ENCODE measurements around the gene TAS1R2. TPM values are rescaled to one million over a fixed set of nuclear protein-coding genes. Genes with fewer than 3 reads are reported as not detected.
A peak's percentile ranks its signal among the peaks of the same experiment; 100 is the strongest.
"Not testable (repeated sequence)": the region's sequence is repeated elsewhere in the genome, so short reads cannot be mapped to it uniquely, and the experiment has no call there.

The TAS1R2 gene
- total and polyA plus RNA-seq, 4 donors: not detected

- DNase-seq (no peak), ATAC-seq (ENCODE audit: low FRiP score) (no peak)
- Histone ChIP-seq H3K36me3 (ENCODE audit: control insufficient read depth in 1 of 2, insufficient read depth in 2 of 2, low read length in 1 of 2) (no peaks in the 10 kb centered on the region), H3K27me3 (ENCODE audit: control insufficient read depth in 1 of 2, insufficient read depth in 2 of 2, low read length in 1 of 2) (no peaks in the 10 kb centered on the region), H3K9me3 (ENCODE audit: control insufficient read depth, low read length) (no peaks in the 10 kb centered on the region), H3K27ac (ENCODE audit: low read depth in 1 of 2, low read length in 2 of 2) (no peak overlapping the region), H3K4me1 (ENCODE audit: control insufficient read depth in 1 of 2, insufficient read depth in 2 of 2, low read length in 2 of 2) (no peaks in the 10 kb centered on the region), H3K4me3 (ENCODE audit: low read length in 2 of 2) (no peak overlapping the region)
- intact Hi-C loops (cut with DNase I): loop anchor here (5.0 kb wide), 2 partner anchors 177 to 192 kb away; no protein-coding TSS in a partner anchor
- WGBS, 2 donors: 88% methylated on average over 10 of the region's 10 CpGs
Measured at GRCh38 chr1:18900303-18900841, 40.9 kb upstream of the TAS1R2 start.

DNA sequence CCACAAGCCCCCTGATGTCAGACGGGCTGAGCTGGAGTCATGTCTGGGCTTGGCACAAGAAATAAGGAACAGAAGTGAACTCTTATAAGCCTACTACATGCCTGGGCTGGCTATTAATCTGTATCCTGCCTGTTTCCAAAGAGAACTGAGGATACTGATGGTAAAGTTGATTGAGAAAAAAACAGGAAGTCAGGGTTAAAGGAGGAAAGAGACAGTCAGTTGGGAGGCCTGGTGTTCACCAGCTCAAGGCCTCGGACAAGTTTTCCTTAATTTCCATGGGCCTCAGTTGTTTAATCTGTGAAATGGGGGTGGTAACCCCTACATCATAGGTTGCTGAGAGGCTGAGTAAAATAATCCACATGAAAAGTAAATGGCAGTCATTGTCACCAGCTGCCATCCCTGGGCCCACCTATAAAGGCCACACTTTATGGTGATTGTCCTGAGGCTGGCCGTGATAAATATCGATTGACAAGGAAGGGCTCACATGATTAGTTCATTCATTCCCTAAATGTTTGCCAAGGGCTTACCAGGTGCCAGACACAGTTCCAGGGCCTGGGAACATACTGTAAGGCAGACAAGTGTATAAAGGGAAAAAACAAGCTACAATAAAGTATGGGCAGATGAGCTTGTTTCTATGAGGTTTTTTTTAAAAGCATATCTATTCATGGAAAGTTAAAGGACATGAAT, 40.0 kb upstream of the TAS1R2 start:
- Histone ChIP-seq H3K27ac (ENCODE audit: low read depth in 1 of 2, low read length in 2 of 2) (no peak overlapping the region), H3K36me3 (ENCODE audit: control insufficient read depth in 1 of 2, insufficient read depth in 2 of 2, low read length in 1 of 2) (no peaks in the 10 kb centered on the region), H3K4me1 (ENCODE audit: control insufficient read depth in 1 of 2, insufficient read depth in 2 of 2, low read length in 2 of 2) (no peaks in the 10 kb centered on the region), H3K4me3 (ENCODE audit: low read length in 2 of 2) (no peak overlapping the region), H3K9me3 (ENCODE audit: control insufficient read depth, low read length) (no peaks in the 10 kb centered on the region), H3K27me3 (ENCODE audit: control insufficient read depth in 1 of 2, insufficient read depth in 2 of 2, low read length in 1 of 2) (no peaks in the 10 kb centered on the region)
- WGBS, 2 donors: 84 to 85% methylated on average over 4 of the region's 4 CpGs
- ATAC-seq (ENCODE audit: low FRiP score): no peak
- DNase-seq: no peak
- intact Hi-C loops (cut with DNase I): loop anchor here (5.0 kb wide), 2 partner anchors 178 to 193 kb away; no protein-coding TSS in a partner anchor

DNA sequence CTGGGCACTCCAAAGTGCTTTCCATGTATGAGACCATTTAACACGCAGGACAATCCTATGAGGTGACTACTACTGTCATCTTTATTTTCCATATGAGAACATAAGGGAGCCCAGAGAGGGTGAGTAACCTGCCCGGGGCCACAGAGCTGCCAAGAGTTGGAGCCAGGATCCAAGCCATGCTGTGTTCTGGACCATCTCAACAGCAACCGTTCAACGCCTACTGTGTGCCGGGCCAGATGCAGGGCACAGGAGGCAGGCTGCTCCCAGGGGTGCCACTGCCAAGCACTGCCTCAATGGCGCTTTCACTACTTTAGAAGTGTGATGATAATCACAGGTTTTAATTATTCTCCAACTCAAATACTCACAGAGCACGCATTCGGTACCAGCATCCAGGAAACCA, 39.1 kb upstream of the TAS1R2 start:
- H3K36me3 ChIP-seq (ENCODE audit: control insufficient read depth in 1 of 2, insufficient read depth in 2 of 2, low read length in 1 of 2): no peaks in the 10 kb centered on the region
- no peak overlapping the region for H3K4me3 ChIP-seq (ENCODE audit: low read length in 2 of 2)
- ATAC-seq (ENCODE audit: low FRiP score): no peak
- WGBS, 2 donors: 92 to 93% methylated on average over 8 of the region's 8 CpGs
- H3K4me1 ChIP-seq (ENCODE audit: control insufficient read depth in 1 of 2, insufficient read depth in 2 of 2, low read length in 2 of 2): no peaks in the 10 kb centered on the region
- no peak overlapping the region for H3K27ac ChIP-seq (ENCODE audit: low read depth in 1 of 2, low read length in 2 of 2)
- intact Hi-C loops (cut with DNase I): no loop called here
- no peak for DNase-seq
- no peaks in the 10 kb centered on the region for H3K9me3 ChIP-seq (ENCODE audit: control insufficient read depth, low read length)
- H3K27me3 ChIP-seq (ENCODE audit: control insufficient read depth in 1 of 2, insufficient read depth in 2 of 2, low read length in 1 of 2): no peaks in the 10 kb centered on the region

GRCh38 chr1:18895317-18895716, 35.9 kb upstream of the TAS1R2 start:
- DNase-seq (no peak), ATAC-seq (ENCODE audit: low FRiP score) (no peak)
- 92 to 95% methylated on average over 6 of the region's 6 CpGs for WGBS, 2 donors
- H3K4me3 ChIP-seq (ENCODE audit: low read length in 2 of 2): no peak overlapping the region
- H3K9me3 ChIP-seq (ENCODE audit: control insufficient read depth, low read length): no peaks in the 10 kb centered on the region
- H3K27me3 ChIP-seq (ENCODE audit: control insufficient read depth in 1 of 2, insufficient read depth in 2 of 2, low read length in 1 of 2): no peaks in the 10 kb centered on the region
- peaks cover 0 to 1% of the 10 kb centered on the region in 2 donors for H3K4me1 ChIP-seq (ENCODE audit: control insufficient read depth in 1 of 2, insufficient read depth in 2 of 2, low read length in 2 of 2)
- intact Hi-C loops (cut with DNase I): no loop called here
- no peaks in the 10 kb centered on the region for H3K36me3 ChIP-seq (ENCODE audit: control insufficient read depth in 1 of 2, insufficient read depth in 2 of 2, low read length in 1 of 2)
- H3K27ac ChIP-seq (ENCODE audit: low read depth in 1 of 2, low read length in 2 of 2): no peak overlapping the region

GRCh38 chr1:18893120-18893519, 33.7 kb upstream of the TAS1R2 start:
- intact Hi-C loops (cut with DNase I): no loop called here
- ATAC-seq (ENCODE audit: low FRiP score) (no peak), DNase-seq (no peak)
- no peak overlapping the region for H3K4me3 ChIP-seq (ENCODE audit: low read length in 2 of 2)
- H3K27me3 ChIP-seq (ENCODE audit: control insufficient read depth in 1 of 2, insufficient read depth in 2 of 2, low read length in 1 of 2): no peaks in the 10 kb centered on the region
- WGBS, 2 donors: 90 to 95% methylated on average over 7 of the region's 7 CpGs
- no peak overlapping the region for H3K27ac ChIP-seq (ENCODE audit: low read depth in 1 of 2, low read length in 2 of 2)
- H3K4me1 ChIP-seq (ENCODE audit: control insufficient read depth in 1 of 2, insufficient read depth in 2 of 2, low read length in 2 of 2): peaks cover 0 to 1% of the 10 kb centered on the region in 2 donors
- no peaks in the 10 kb centered on the region for H3K9me3 ChIP-seq (ENCODE audit: control insufficient read depth, low read length)
- H3K36me3 ChIP-seq (ENCODE audit: control insufficient read depth in 1 of 2, insufficient read depth in 2 of 2, low read length in 1 of 2): no peaks in the 10 kb centered on the region

GRCh38 chr1:18891858-18892257, 32.4 kb upstream of the TAS1R2 start:
- intact Hi-C loops (cut with DNase I); H3K9me3 ChIP-seq (ENCODE audit: control insufficient read depth, low read length); H3K27me3 ChIP-seq (ENCODE audit: control insufficient read depth in 1 of 2, insufficient read depth in 2 of 2, low read length in 1 of 2); H3K4me3 ChIP-seq (ENCODE audit: low read length in 2 of 2); DNase-seq; H3K27ac ChIP-seq (ENCODE audit: low read depth in 1 of 2, low read length in 2 of 2); H3K4me1 ChIP-seq (ENCODE audit: control insufficient read depth in 1 of 2, insufficient read depth in 2 of 2, low read length in 2 of 2); H3K36me3 ChIP-seq (ENCODE audit: control insufficient read depth in 1 of 2, insufficient read depth in 2 of 2, low read length in 1 of 2); ATAC-seq (ENCODE audit: low FRiP score): not testable (repeated sequence)
- WGBS, 2 donors: 94 to 96% methylated on average over 7 of the region's 7 CpGs

DNA sequence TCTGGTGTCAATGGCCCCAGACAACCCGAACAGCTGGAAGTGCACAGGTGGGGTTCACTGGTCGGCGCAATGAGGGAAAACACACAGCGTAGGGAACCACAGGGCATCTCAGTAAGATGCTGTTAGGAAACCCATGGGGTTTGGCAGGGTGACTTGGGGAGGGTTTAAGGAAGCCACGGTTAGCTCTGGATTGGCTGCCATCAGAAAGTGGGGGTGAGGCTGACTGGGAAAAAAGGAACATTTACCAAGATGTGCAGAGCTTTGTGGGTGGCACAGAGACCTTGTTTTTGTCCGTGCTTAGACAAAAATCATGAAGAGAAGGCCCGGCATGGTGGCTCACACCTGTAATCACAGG, 31.9 kb upstream of the TAS1R2 start:
- 94 to 96% methylated on average over 7 of the region's 7 CpGs for WGBS, 2 donors
- no peak for ATAC-seq (ENCODE audit: low FRiP score)
- intact Hi-C loops (cut with DNase I): no loop called here
- H3K4me3 ChIP-seq (ENCODE audit: low read length in 2 of 2): no peak overlapping the region
- no peaks in the 10 kb centered on the region for H3K9me3 ChIP-seq (ENCODE audit: control insufficient read depth, low read length)
- H3K36me3 ChIP-seq (ENCODE audit: control insufficient read depth in 1 of 2, insufficient read depth in 2 of 2, low read length in 1 of 2): no peaks in the 10 kb centered on the region
- H3K27me3 ChIP-seq (ENCODE audit: control insufficient read depth in 1 of 2, insufficient read depth in 2 of 2, low read length in 1 of 2): no peaks in the 10 kb centered on the region
- peaks cover 0 to 1% of the 10 kb centered on the region in 2 donors for H3K4me1 ChIP-seq (ENCODE audit: control insufficient read depth in 1 of 2, insufficient read depth in 2 of 2, low read length in 2 of 2)
- DNase-seq: no peak
- no peak overlapping the region for H3K27ac ChIP-seq (ENCODE audit: low read depth in 1 of 2, low read length in 2 of 2)

DNA sequence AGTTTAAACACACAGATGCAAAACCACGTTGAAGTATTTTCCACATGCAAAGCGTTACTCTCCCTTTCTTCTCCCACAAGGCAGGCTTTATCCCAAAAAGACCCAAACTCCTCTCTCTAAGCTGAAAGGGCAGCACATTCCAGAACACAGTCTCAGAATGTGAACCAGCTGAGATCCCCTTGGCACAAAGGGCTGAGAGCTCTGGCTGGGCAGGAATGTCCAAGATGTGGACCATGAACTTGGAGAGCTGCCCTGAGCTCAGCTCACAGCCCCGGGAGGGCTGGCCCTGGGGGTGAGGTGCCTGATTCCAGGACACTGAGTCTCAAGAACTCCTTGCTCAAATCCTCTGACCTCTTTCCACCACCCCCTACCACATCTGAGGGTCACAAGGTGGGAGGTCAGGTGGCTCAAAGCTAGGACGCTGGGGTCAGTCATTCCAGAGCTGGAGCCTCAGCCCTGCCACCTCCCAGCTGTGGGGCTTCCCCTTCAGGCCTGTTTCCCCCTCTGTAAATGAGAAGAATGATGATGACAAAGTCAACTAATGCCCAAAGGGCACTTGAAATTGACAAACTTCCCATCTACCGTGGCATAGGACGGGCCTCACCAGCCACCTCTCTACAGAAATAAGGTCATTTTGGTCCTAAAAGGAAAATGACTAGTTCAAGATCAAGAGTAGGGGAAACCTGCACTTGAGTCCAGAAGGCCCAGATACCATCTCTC, 31.4 kb upstream of the TAS1R2 start:
- peaks cover 0 to 1% of the 10 kb centered on the region in 2 donors for H3K4me1 ChIP-seq (ENCODE audit: control insufficient read depth in 1 of 2, insufficient read depth in 2 of 2, low read length in 2 of 2)
- ATAC-seq (ENCODE audit: low FRiP score): peak; percentile 72
- WGBS, 2 donors: 26 to 27% methylated on average over 6 of the region's 6 CpGs
- no peak overlapping the region for H3K4me3 ChIP-seq (ENCODE audit: low read length in 2 of 2)
- peak in 1 of 2 donors; percentile 76 for DNase-seq
- no peaks in the 10 kb centered on the region for H3K36me3 ChIP-seq (ENCODE audit: control insufficient read depth in 1 of 2, insufficient read depth in 2 of 2, low read length in 1 of 2)
- intact Hi-C loops (cut with DNase I): no loop called here
- H3K27me3 ChIP-seq (ENCODE audit: control insufficient read depth in 1 of 2, insufficient read depth in 2 of 2, low read length in 1 of 2): no peaks in the 10 kb centered on the region
- H3K27ac ChIP-seq (ENCODE audit: low read depth in 1 of 2, low read length in 2 of 2): peak overlapping the region in 1 of 2 donors; percentile 41
- no peaks in the 10 kb centered on the region for H3K9me3 ChIP-seq (ENCODE audit: control insufficient read depth, low read length)

DNA sequence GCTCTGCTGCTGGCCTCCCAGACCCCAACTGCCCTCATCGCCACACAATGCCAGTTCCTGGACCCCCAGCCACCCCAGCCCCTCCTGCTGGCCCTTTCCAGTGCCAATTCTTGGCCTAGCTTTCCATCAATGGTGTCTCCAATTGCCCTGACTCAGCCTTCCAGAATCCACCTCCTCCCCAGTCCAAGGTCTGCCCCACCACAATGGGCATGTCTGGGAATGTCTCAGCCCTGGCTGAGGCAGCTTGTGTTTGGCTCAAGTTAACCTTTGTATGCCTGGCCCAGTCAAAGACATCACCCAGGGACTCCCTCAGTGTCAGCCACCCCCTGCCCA, 26.5 kb upstream of the TAS1R2 start:
- Histone ChIP-seq H3K4me3 (ENCODE audit: low read length in 2 of 2) (no peak overlapping the region), H3K4me1 (ENCODE audit: control insufficient read depth in 1 of 2, insufficient read depth in 2 of 2, low read length in 2 of 2) (no peaks in the 10 kb centered on the region), H3K27me3 (ENCODE audit: control insufficient read depth in 1 of 2, insufficient read depth in 2 of 2, low read length in 1 of 2) (no peaks in the 10 kb centered on the region), H3K27ac (ENCODE audit: low read depth in 1 of 2, low read length in 2 of 2) (no peak overlapping the region), H3K36me3 (ENCODE audit: control insufficient read depth in 1 of 2, insufficient read depth in 2 of 2, low read length in 1 of 2) (no peaks in the 10 kb centered on the region), H3K9me3 (ENCODE audit: control insufficient read depth, low read length) (no peaks in the 10 kb centered on the region)
- WGBS, 2 donors: 56 to 76% methylated on average over 1 of the region's 1 CpG
- ATAC-seq (ENCODE audit: low FRiP score) (no peak), DNase-seq (no peak)
- intact Hi-C loops (cut with DNase I): loop anchor here in 1 of 2 donors (5.0 kb wide), 1 partner anchor 206 kb away; no protein-coding TSS in a partner anchor
